HEK293 (cell line): ENCODE results near the gene THG1L.

Experiments
- CTCF ChIA-PET: fragments of 350-600 bp; formaldehyde crosslinking; extraction: SDS; loops from one replicate; lab custom pipeline; 2021; ENCODE audit warnings: antibody characterized with exemption; lab: Yijun Ruan, JAX
- POLR2A ChIA-PET: fragments of 300-600 bp; formaldehyde crosslinking; extraction: SDS; loops from one replicate; lab custom pipeline; 2020; ENCODE audit warnings: antibody characterized with exemption, inconsistent platforms; lab: Yijun Ruan, JAX
- H3K27ac ChIP-seq: fragments of 200-500 bp; sonication (Bioruptor generic); 2 replicates; pipeline ENCODE4 v1.5.1; 2014; ENCODE audit warnings: low read depth, low read length, control low read depth, inconsistent platforms; ENCODE audit errors: extremely low read depth
- H3K36me3 ChIP-seq, 2 experiments: fragments of 200-500 bp in 1 of 2; sonication (Bioruptor generic) in 1 of 2; 1 replicate in 1 of 2; 2 replicates in 1 of 2; pipeline ENCODE4 v1.5.1; 2014 to 2017; ENCODE audit warnings: inconsistent platforms in 2 of 2, low read length in 2 of 2; ENCODE audit not compliant: control insufficient read depth in 2 of 2, insufficient read depth in 1 of 2
- H3K4me1 ChIP-seq: fragments of 200-500 bp; sonication (Bioruptor generic); 2 replicates; pipeline ENCODE4 v1.5.1; 2014; ENCODE audit warnings: mild to moderate bottlenecking, low read length, inconsistent platforms; ENCODE audit not compliant: control insufficient read depth, insufficient read depth
- H3K4me3 ChIP-seq: 2 replicates; pipeline ENCODE4 v1.5.1; 2011; ENCODE audit warnings: low read depth, mild to moderate bottlenecking, control low read depth, low read length, moderate library complexity
- H3K9me3 ChIP-seq: fragments of 200-500 bp; sonication (Bioruptor generic); 2 replicates; pipeline ENCODE4 v1.5.1; 2014; ENCODE audit warnings: low read depth, low read length, inconsistent platforms; ENCODE audit not compliant: control insufficient read depth, insufficient read depth
- HOXC10 ChIP-seq: sonication (generic); formaldehyde crosslinking; IDR thresholded peaks from 2 replicates; pipeline ENCODE4 v1.8.1; 2023; ENCODE audit warnings: mild to moderate bottlenecking, missing genetic modification reagents
- HOXD13 ChIP-seq: sonication (generic); formaldehyde crosslinking; IDR thresholded peaks from 2 replicates; pipeline ENCODE4 v1.8.0; 2022; ENCODE audit warnings: missing genetic modification reagents, borderline replicate concordance
- SCRT1 ChIP-seq: fragments of 450-650 bp; formaldehyde crosslinking; IDR thresholded peaks from 2 replicates; pipeline ENCODE4 v1.5.1; 2016; ENCODE audit warnings: missing biosample characterization, missing genetic modification characterization, borderline replicate concordance
- SP7 ChIP-seq: fragments of 450-650 bp; formaldehyde crosslinking; IDR thresholded peaks from 2 replicates; pipeline ENCODE4 v1.5.1; 2016; ENCODE audit warnings: missing biosample characterization, missing genetic modification characterization
- YY1 ChIP-seq: fragments of 450-650 bp; formaldehyde crosslinking; IDR thresholded peaks from 2 replicates; pipeline ENCODE4 v1.5.1; 2018; ENCODE audit warnings: missing biosample characterization, missing genetic modification characterization
- ZBTB20 ChIP-seq: fragments of 450-650 bp; formaldehyde crosslinking; IDR thresholded peaks from 2 replicates; pipeline ENCODE4 v1.5.1; 2016; ENCODE audit warnings: missing biosample characterization, missing genetic modification characterization
- ZFP3 ChIP-seq: fragments of 450-650 bp; formaldehyde crosslinking; IDR thresholded peaks from 2 replicates; pipeline ENCODE4 v1.5.1; 2016; ENCODE audit warnings: low read depth, missing biosample characterization, missing genetic modification characterization
- ZNF121 ChIP-seq: fragments of 450-650 bp; formaldehyde crosslinking; IDR thresholded peaks from 2 replicates; pipeline ENCODE4 v1.5.1; 2016; ENCODE audit warnings: missing biosample characterization, missing genetic modification characterization
- ZNF132 ChIP-seq: fragments of 450-650 bp; formaldehyde crosslinking; IDR thresholded peaks from 2 replicates; pipeline ENCODE4 v1.5.1; 2017; ENCODE audit warnings: missing biosample characterization, missing genetic modification characterization, borderline replicate concordance
- ZNF175 ChIP-seq: fragments of 450-650 bp; formaldehyde crosslinking; IDR thresholded peaks from 2 replicates; pipeline ENCODE4 v1.5.1; 2016; ENCODE audit warnings: missing biosample characterization, missing genetic modification characterization
- ZNF221 ChIP-seq: fragments of 450-650 bp; formaldehyde crosslinking; IDR thresholded peaks from 2 replicates; pipeline ENCODE4 v1.5.1; 2017; ENCODE audit warnings: missing biosample characterization, missing genetic modification characterization, borderline replicate concordance
- ZNF23 ChIP-seq: fragments of 450-650 bp; formaldehyde crosslinking; IDR thresholded peaks from 2 replicates; pipeline ENCODE4 v1.5.1; 2016; ENCODE audit warnings: missing biosample characterization, missing genetic modification characterization, borderline replicate concordance
- ZNF311 ChIP-seq: fragments of 450-650 bp; formaldehyde crosslinking; IDR thresholded peaks from 2 replicates; pipeline ENCODE4 v1.5.1; 2017; ENCODE audit warnings: missing biosample characterization, missing genetic modification characterization, borderline replicate concordance
- ZNF510 ChIP-seq: fragments of 450-650 bp; formaldehyde crosslinking; IDR thresholded peaks from 2 replicates; pipeline ENCODE4 v1.5.1; 2018; ENCODE audit warnings: mild to moderate bottlenecking, missing genetic modification characterization, missing biosample characterization; ENCODE audit not compliant: insufficient replicate concordance
- ZNF530 ChIP-seq: fragments of 450-650 bp; formaldehyde crosslinking; IDR thresholded peaks from 2 replicates; pipeline ENCODE4 v1.5.1; 2016; ENCODE audit warnings: low read depth, missing biosample characterization, missing genetic modification characterization
- ZNF555 ChIP-seq: fragments of 450-650 bp; formaldehyde crosslinking; conservative IDR thresholded peaks from 2 replicates; pipeline ENCODE4 v1.5.1; 2017; ENCODE audit warnings: missing biosample characterization, mild to moderate bottlenecking, missing genetic modification characterization, inconsistent platforms
- ZNF558 ChIP-seq: fragments of 450-650 bp; formaldehyde crosslinking; IDR thresholded peaks from 2 replicates; pipeline ENCODE4 v1.5.1; 2016; ENCODE audit warnings: missing biosample characterization, missing genetic modification characterization
- ZNF561 ChIP-seq: fragments of 450-650 bp; IDR thresholded peaks from 2 replicates; pipeline ENCODE4 v1.5.1; 2018; ENCODE audit warnings: missing biosample characterization, missing genetic modification characterization, borderline replicate concordance
- ZNF600 ChIP-seq: fragments of 450-650 bp; formaldehyde crosslinking; IDR thresholded peaks from 2 replicates; pipeline ENCODE4 v1.5.1; 2016; ENCODE audit warnings: missing biosample characterization, missing genetic modification characterization
- ZNF768 ChIP-seq: fragments of 450-650 bp; formaldehyde crosslinking; IDR thresholded peaks from 2 replicates; pipeline ENCODE4 v1.5.1; 2018; ENCODE audit warnings: missing biosample characterization, mild to moderate bottlenecking, missing genetic modification characterization
- ZNF785 ChIP-seq: fragments of 450-650 bp; formaldehyde crosslinking; IDR thresholded peaks from 2 replicates; pipeline ENCODE4 v1.5.1; 2016; ENCODE audit warnings: missing biosample characterization, missing genetic modification characterization
- ZNF791 ChIP-seq: fragments of 450-650 bp; formaldehyde crosslinking; IDR thresholded peaks from 2 replicates; pipeline ENCODE4 v1.5.1; 2016; ENCODE audit warnings: missing biosample characterization, missing genetic modification characterization
- ZSCAN30 ChIP-seq: fragments of 450-650 bp; IDR thresholded peaks from 2 replicates; pipeline ENCODE4 v1.5.1; 2018; ENCODE audit warnings: missing biosample characterization, mild to moderate bottlenecking, missing genetic modification characterization, moderate library complexity
- ZXDB ChIP-seq: fragments of 450-650 bp; formaldehyde crosslinking; IDR thresholded peaks from 2 replicates; pipeline ENCODE4 v1.5.1; 2016; ENCODE audit warnings: missing biosample characterization, missing genetic modification characterization
- TF ChIP-seq, protein P1 (sequence below): fragments of 450-650 bp; formaldehyde crosslinking; IDR thresholded peaks from 2 replicates; pipeline ENCODE4 v1.5.1; 2016; ENCODE audit warnings: missing biosample characterization, missing genetic modification characterization
- TF ChIP-seq, protein P2 (sequence below): fragments of 450-650 bp; formaldehyde crosslinking; IDR thresholded peaks from 2 replicates; pipeline ENCODE4 v1.5.1; 2017; ENCODE audit warnings: missing biosample characterization, missing genetic modification characterization
- TF ChIP-seq, protein P3 (sequence below): fragments of 450-650 bp; formaldehyde crosslinking; IDR thresholded peaks from 2 replicates; pipeline ENCODE4 v1.5.1; 2016; ENCODE audit warnings: missing biosample characterization, missing genetic modification characterization
- TF ChIP-seq, protein P4 (sequence below): fragments of 450-650 bp; formaldehyde crosslinking; IDR thresholded peaks from 2 replicates; pipeline ENCODE4 v1.5.1; 2016; ENCODE audit warnings: missing biosample characterization, missing genetic modification characterization
- TF ChIP-seq, protein P5 (sequence below): fragments of 450-650 bp; formaldehyde crosslinking; IDR thresholded peaks from 2 replicates; pipeline ENCODE4 v1.5.1; 2016; ENCODE audit warnings: missing biosample characterization, missing genetic modification characterization

THG1L gene

DNA sequence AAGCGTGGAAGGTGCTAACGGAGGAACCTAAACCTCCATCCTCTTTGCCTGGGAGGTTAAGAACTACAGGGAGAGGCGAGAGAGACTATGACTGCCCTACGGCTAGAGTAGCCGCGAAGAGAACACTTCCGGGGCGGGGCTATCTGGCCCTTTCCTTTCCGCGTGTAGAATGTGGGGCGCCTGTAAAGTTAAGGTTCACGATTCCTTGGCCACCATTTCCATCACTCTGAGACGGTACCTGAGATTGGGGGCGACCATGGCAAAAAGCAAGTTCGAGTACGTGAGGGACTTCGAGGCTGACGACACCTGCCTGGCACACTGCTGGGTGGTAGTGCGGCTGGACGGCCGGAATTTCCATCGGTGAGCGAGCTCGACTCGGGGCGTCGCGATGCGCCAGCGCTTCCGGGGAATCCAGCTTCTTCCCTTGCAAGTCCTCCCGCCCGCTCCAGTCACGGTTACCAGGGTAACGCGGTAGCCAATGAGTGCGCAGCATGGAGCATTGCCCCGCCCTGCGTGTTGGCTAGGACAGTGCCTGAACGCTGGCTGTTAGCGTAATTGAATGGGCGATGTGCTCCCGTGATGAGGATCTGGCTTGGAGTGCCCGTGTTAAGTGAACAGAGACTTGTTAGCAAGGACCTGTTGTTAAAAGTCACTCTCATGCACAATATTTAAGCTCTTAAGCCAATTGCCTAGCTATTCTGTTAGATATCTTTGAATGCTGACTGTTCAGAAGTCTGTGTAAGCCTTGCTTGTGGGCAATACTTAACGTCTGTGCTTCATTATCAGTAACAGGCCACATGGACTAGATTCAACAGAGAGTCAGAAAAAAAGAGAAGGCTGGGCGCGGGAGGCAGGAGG is at the start of gene THG1L:
THG1L (plus strand) TSS at position 149 of the 858 bp plus-strand sequence; CDS start at position 170, 21 bp downstream.
- peak within 1 kb of the TSS; percentile 89 for H3K4me3 ChIP-seq
- 0 out of 2 replicates have a peak within 1 kb of the TSS, but pooled peaks have one; percentile 11 for H3K27ac ChIP-seq
- no peaks in the 10 kb centered on the region for H3K9me3 ChIP-seq
- ChIA-PET POLR2A (interaction anchor here (1.0 to 1.5 kb wide), 4 partner anchors 10 to 13 kb away, joined by 3 to 6 read pairs (median 4); no protein-coding TSS in a partner anchor), CTCF (interaction anchor here (0.7 to 5.1 kb wide), 5 partner anchors 9 to 61 kb away, joined by 3 to 49 read pairs (median 4); partner anchors contain the start of gene LSM11)
- H3K4me1 ChIP-seq: no peaks in the 10 kb centered on the region
- H3K36me3 ChIP-seq: peaks cover 25 to 29% of the 10 kb centered on the region in 2 experiments
- TF ChIP-seq ZNF530 (tag by site-specific recombination) (peak; percentile 99), ZNF221 (tag by site-specific recombination) (no peak), ZNF23 (tag by site-specific recombination) (no peak), YY1 (peak; percentile 67), HOXC10 (CRISPR knock-in tag) (no peak), ZNF132 (tag by site-specific recombination) (no peak), ZNF791 (tag by site-specific recombination) (no peak), SCRT1 (tag by site-specific recombination) (peak; percentile 73), ZNF311 (tag by site-specific recombination) (no peak), ZNF558 (tag by site-specific recombination) (no peak), ZNF785 (tag by site-specific recombination) (no peak), ZNF121 (tag by site-specific recombination) (peak; percentile 53; the same call in 1 of the 2 replicates), ZXDB (tag by site-specific recombination) (peak; percentile 93), ZSCAN30 (tag by site-specific recombination) (0 out of 2 replicates have a peak, but pooled peaks have one; percentile 60), ZNF175 (tag by site-specific recombination) (no peak), ZNF600 (tag by site-specific recombination) (peak; percentile 81), ZBTB20 (tag by site-specific recombination) (peak; percentile 97), ZNF510 (tag by site-specific recombination) (no peak), ZNF555 (tag by site-specific recombination) (no peak), ZNF561 (tag by site-specific recombination) (peak; percentile 65; the same call in 1 of the 2 replicates), SP7 (peak; percentile 75; the same call in 1 of the 2 replicates), ZFP3 (no peak), ZNF768 (no peak), HOXD13 (CRISPR knock-in tag) (no peak)
- TF ChIP-seq, protein P1, sequence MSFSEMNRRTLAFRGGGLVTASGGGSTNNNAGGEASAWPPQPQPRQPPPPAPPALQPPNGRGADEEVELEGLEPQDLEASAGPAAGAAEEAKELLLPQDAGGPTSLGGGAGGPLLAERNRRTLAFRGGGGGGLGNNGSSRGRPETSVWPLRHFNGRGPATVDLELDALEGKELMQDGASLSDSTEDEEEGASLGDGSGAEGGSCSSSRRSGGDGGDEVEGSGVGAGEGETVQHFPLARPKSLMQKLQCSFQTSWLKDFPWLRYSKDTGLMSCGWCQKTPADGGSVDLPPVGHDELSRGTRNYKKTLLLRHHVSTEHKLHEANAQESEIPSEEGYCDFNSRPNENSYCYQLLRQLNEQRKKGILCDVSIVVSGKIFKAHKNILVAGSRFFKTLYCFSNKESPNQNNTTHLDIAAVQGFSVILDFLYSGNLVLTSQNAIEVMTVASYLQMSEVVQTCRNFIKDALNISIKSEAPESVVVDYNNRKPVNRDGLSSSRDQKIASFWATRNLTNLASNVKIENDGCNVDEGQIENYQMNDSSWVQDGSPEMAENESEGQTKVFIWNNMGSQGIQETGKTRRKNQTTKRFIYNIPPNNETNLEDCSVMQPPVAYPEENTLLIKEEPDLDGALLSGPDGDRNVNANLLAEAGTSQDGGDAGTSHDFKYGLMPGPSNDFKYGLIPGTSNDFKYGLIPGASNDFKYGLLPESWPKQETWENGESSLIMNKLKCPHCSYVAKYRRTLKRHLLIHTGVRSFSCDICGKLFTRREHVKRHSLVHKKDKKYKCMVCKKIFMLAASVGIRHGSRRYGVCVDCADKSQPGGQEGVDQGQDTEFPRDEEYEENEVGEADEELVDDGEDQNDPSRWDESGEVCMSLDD (tag by site-specific recombination): peak; percentile 99
- TF ChIP-seq, protein P2, sequence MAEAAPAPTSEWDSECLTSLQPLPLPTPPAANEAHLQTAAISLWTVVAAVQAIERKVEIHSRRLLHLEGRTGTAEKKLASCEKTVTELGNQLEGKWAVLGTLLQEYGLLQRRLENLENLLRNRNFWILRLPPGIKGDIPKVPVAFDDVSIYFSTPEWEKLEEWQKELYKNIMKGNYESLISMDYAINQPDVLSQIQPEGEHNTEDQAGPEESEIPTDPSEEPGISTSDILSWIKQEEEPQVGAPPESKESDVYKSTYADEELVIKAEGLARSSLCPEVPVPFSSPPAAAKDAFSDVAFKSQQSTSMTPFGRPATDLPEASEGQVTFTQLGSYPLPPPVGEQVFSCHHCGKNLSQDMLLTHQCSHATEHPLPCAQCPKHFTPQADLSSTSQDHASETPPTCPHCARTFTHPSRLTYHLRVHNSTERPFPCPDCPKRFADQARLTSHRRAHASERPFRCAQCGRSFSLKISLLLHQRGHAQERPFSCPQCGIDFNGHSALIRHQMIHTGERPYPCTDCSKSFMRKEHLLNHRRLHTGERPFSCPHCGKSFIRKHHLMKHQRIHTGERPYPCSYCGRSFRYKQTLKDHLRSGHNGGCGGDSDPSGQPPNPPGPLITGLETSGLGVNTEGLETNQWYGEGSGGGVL (tag by site-specific recombination): no peak
- TF ChIP-seq, protein P3, sequence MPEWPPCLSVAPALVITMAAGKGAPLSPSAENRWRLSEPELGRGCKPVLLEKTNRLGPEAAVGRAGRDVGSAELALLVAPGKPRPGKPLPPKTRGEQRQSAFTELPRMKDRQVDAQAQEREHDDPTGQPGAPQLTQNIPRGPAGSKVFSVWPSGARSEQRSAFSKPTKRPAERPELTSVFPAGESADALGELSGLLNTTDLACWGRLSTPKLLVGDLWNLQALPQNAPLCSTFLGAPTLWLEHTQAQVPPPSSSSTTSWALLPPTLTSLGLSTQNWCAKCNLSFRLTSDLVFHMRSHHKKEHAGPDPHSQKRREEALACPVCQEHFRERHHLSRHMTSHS (tag by site-specific recombination): no peak
- TF ChIP-seq, protein P4, sequence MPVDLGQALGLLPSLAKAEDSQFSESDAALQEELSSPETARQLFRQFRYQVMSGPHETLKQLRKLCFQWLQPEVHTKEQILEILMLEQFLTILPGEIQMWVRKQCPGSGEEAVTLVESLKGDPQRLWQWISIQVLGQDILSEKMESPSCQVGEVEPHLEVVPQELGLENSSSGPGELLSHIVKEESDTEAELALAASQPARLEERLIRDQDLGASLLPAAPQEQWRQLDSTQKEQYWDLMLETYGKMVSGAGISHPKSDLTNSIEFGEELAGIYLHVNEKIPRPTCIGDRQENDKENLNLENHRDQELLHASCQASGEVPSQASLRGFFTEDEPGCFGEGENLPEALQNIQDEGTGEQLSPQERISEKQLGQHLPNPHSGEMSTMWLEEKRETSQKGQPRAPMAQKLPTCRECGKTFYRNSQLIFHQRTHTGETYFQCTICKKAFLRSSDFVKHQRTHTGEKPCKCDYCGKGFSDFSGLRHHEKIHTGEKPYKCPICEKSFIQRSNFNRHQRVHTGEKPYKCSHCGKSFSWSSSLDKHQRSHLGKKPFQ: no peak
- TF ChIP-seq, protein P5, sequence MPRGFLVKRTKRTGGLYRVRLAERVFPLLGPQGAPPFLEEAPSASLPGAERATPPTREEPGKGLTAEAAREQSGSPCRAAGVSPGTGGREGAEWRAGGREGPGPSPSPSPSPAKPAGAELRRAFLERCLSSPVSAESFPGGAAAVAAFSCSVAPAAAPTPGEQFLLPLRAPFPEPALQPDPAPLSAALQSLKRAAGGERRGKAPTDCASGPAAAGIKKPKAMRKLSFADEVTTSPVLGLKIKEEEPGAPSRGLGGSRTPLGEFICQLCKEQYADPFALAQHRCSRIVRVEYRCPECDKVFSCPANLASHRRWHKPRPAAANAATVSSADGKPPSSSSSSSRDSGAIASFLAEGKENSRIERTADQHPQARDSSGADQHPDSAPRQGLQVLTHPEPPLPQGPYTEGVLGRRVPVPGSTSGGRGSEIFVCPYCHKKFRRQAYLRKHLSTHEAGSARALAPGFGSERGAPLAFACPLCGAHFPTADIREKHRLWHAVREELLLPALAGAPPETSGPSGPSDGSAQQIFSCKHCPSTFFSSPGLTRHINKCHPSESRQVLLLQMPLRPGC: peak; percentile 76; the same call in 1 of the 2 replicates
